Mesendoderm (in vitro differentiated cells): ENCODE data around the gene CAPN15.
A peak's percentile ranks its signal among the peaks of the same experiment; 100 is the strongest.
"Not testable (repeated sequence)": the region's sequence is repeated elsewhere in the genome, so short reads cannot be mapped to it uniquely, and the experiment has no call there.

Experiments used
- DNase-seq: peaks from one replicate; pipeline ENCODE4 v3.0.0; 2013
- H2AK5ac ChIP-seq: 2 replicates; pipeline ENCODE4 v1.6.1; 2013; ENCODE audit warnings: low read length, inconsistent platforms
- H2BK120ac ChIP-seq: 2 replicates; pipeline ENCODE4 v1.6.1; 2013; ENCODE audit warnings: low read depth, mild to moderate bottlenecking, low read length, moderate library complexity, mixed read lengths
- H2BK15ac ChIP-seq: replicated peaks from 2 replicates; pipeline ENCODE4 v1.6.1; 2013; ENCODE audit warnings: low read depth, mild to moderate bottlenecking, moderate library complexity
- H2BK5ac ChIP-seq: 2 replicates; pipeline ENCODE4 v1.6.1; 2013; ENCODE audit warnings: low read length, inconsistent platforms
- H3K18ac ChIP-seq: 2 replicates; pipeline ENCODE4 v1.6.1; 2013; ENCODE audit warnings: mild to moderate bottlenecking, low read length, mixed read lengths
- H3K23ac ChIP-seq: one replicate; pipeline ENCODE4 v1.6.1; 2013; ENCODE audit warnings: low read length
- H3K27ac ChIP-seq: 2 replicates; pipeline ENCODE4 v1.5.1; 2013; ENCODE audit warnings: low read depth, mild to moderate bottlenecking, inconsistent platforms, low read length, moderate library complexity
- H3K27me3 ChIP-seq: 2 replicates; pipeline ENCODE4 v1.6.1; 2013; ENCODE audit warnings: low read length, control low read depth, mild to moderate bottlenecking, inconsistent platforms; ENCODE audit not compliant: insufficient read depth, poor library complexity
- H3K36me3 ChIP-seq: 2 replicates; pipeline ENCODE4 v1.6.1; 2013; ENCODE audit warnings: low read length, inconsistent platforms; ENCODE audit not compliant: control insufficient read depth, insufficient read depth
- H3K4ac ChIP-seq: one replicate; pipeline ENCODE4 v1.6.1; 2013; ENCODE audit warnings: low read depth, mild to moderate bottlenecking, low read length, moderate library complexity
- H3K4me1 ChIP-seq: 2 replicates; pipeline ENCODE4 v1.6.1; 2013; ENCODE audit warnings: low read depth, low read length, inconsistent platforms; ENCODE audit not compliant: control insufficient read depth
- H3K4me2 ChIP-seq: 2 replicates; pipeline ENCODE4 v1.6.1; 2013; ENCODE audit warnings: low read length
- H3K4me3 ChIP-seq: 2 replicates; pipeline ENCODE4 v1.5.1; 2013; ENCODE audit warnings: mild to moderate bottlenecking, low read length
- H3K56ac ChIP-seq: one replicate; pipeline ENCODE4 v1.6.1; 2013; ENCODE audit warnings: low read length
- H3K79me1 ChIP-seq: 2 replicates; pipeline ENCODE4 v1.6.1; 2013; ENCODE audit warnings: low read length, inconsistent platforms
- H3K79me2 ChIP-seq: 2 replicates; pipeline ENCODE4 v1.6.1; 2013; ENCODE audit warnings: mild to moderate bottlenecking, low read length; ENCODE audit not compliant: control insufficient read depth, insufficient read depth
- H3K9ac ChIP-seq: 2 replicates; pipeline ENCODE4 v1.6.1; 2013; ENCODE audit warnings: low read length, inconsistent platforms
- H4K5ac ChIP-seq: one replicate; pipeline ENCODE4 v1.6.1; 2013; ENCODE audit warnings: low read length
- H4K8ac ChIP-seq: one replicate; pipeline ENCODE4 v1.6.1; 2013; ENCODE audit warnings: low read depth, mild to moderate bottlenecking, control low read depth, low read length, moderate library complexity
- WGBS: extraction: QIAGEN DNeasy Blood & Tissue Kit; methylation state at CpG from one replicate; pipeline ENCODE4 v1.1.7; 2013; ENCODE audit warnings: low lambda C conversion rate, missing lambda C conversion rate; ENCODE audit not compliant: insufficient coverage; ENCODE audit errors: extremely low coverage; 5-methylcytosine and 5-hydroxymethylcytosine counted together

The CAPN15 gene

GRCh38 chr16:490768-491167 is 36.7 kb upstream of the CAPN15 start:
- Histone ChIP-seq H3K36me3 (peaks cover 3% of the 10 kb centered on the region), H3K23ac (no peak overlapping the region), H3K18ac (peak overlapping the region; percentile 2), H2BK120ac (no peak overlapping the region), H3K4me2 (no peak overlapping the region), H3K4ac (no peak overlapping the region), H2BK15ac (no peak overlapping the region), H3K56ac (no peak overlapping the region), H4K8ac (no peak overlapping the region), H3K27ac (no peak overlapping the region), H4K5ac (no peak overlapping the region), H3K27me3 (no peaks in the 10 kb centered on the region), H3K79me1 (no peaks in the 10 kb centered on the region), H3K4me3 (no peak overlapping the region), H3K9ac (no peak overlapping the region), H3K4me1 (peaks cover 5% of the 10 kb centered on the region), H2BK5ac (no peak overlapping the region), H2AK5ac (peak overlapping the region; percentile 88), H3K79me2 (no peaks in the 10 kb centered on the region)
- WGBS = no CpG with 5 or more reads among the region's 10 CpGs
- no peak for DNase-seq

- H2AK5ac ChIP-seq = no peak overlapping the region
- no peak overlapping the region for H2BK120ac ChIP-seq
- WGBS = no CpG with 5 or more reads among the region's 19 CpGs
- no peak overlapping the region for H3K9ac ChIP-seq
- H3K27ac ChIP-seq = peak overlapping the region; percentile 11
- H3K79me1 ChIP-seq = no peaks in the 10 kb centered on the region
- no peak overlapping the region for H3K4me3 ChIP-seq
- H3K18ac ChIP-seq = peak overlapping the region; percentile 2
- no peak overlapping the region for H4K5ac ChIP-seq
- H3K4ac ChIP-seq = no peak overlapping the region
- H3K27me3 ChIP-seq = no peaks in the 10 kb centered on the region
- H3K23ac ChIP-seq = no peak overlapping the region
- H3K4me1 ChIP-seq = peaks cover 5% of the 10 kb centered on the region
- H3K56ac ChIP-seq = peak overlapping the region; percentile 44
- H4K8ac ChIP-seq = no peak overlapping the region
- DNase-seq = no peak
- no peak overlapping the region for H3K4me2 ChIP-seq
- H3K79me2 ChIP-seq = no peaks in the 10 kb centered on the region
- peaks cover 3% of the 10 kb centered on the region for H3K36me3 ChIP-seq
- H2BK5ac ChIP-seq = no peak overlapping the region
- H2BK15ac ChIP-seq = no peak overlapping the region
Measured at GRCh38 chr16:491220-491919, 36.1 kb upstream of the CAPN15 start.

GRCh38 chr16:492211-492875 is 35.2 kb upstream of the CAPN15 start:
- H3K4me2 ChIP-seq = no peak overlapping the region
- H3K36me3 ChIP-seq = peaks cover 3% of the 10 kb centered on the region
- H3K4ac ChIP-seq = no peak overlapping the region
- no peak overlapping the region for H3K27ac ChIP-seq
- no peak overlapping the region for H3K56ac ChIP-seq
- H3K4me1 ChIP-seq = peaks cover 5% of the 10 kb centered on the region
- H3K4me3 ChIP-seq = no peak overlapping the region
- no CpG with 5 or more reads among the region's 30 CpGs for WGBS
- H3K23ac ChIP-seq = no peak overlapping the region
- H3K18ac ChIP-seq = no peak overlapping the region
- H3K27me3 ChIP-seq = no peaks in the 10 kb centered on the region
- H3K79me2 ChIP-seq = no peaks in the 10 kb centered on the region
- no peak overlapping the region for H2AK5ac ChIP-seq
- no peak overlapping the region for H4K8ac ChIP-seq
- DNase-seq = no peak
- H2BK120ac ChIP-seq = no peak overlapping the region
- H4K5ac ChIP-seq = no peak overlapping the region
- no peak overlapping the region for H2BK5ac ChIP-seq
- H2BK15ac ChIP-seq = no peak overlapping the region
- H3K79me1 ChIP-seq = no peaks in the 10 kb centered on the region
- no peak overlapping the region for H3K9ac ChIP-seq

- not testable (repeated sequence) for H2AK5ac ChIP-seq, H3K4me2 ChIP-seq, H3K79me2 ChIP-seq, H3K4me3 ChIP-seq, H3K79me1 ChIP-seq, H2BK5ac ChIP-seq, H4K5ac ChIP-seq, H3K36me3 ChIP-seq, H3K18ac ChIP-seq, H3K27ac ChIP-seq, H2BK120ac ChIP-seq, H3K9ac ChIP-seq, H2BK15ac ChIP-seq, H4K8ac ChIP-seq, H3K23ac ChIP-seq, H3K4me1 ChIP-seq, H3K4ac ChIP-seq, DNase-seq, H3K27me3 ChIP-seq, H3K56ac ChIP-seq
- WGBS = no CpG with 5 or more reads among the region's 15 CpGs
Measured at GRCh38 chr16:494676-495075, 32.8 kb upstream of the CAPN15 start.

- no peak overlapping the region for H3K4me3 ChIP-seq
- H4K8ac ChIP-seq = no peak overlapping the region
- H2BK5ac ChIP-seq = no peak overlapping the region
- H3K18ac ChIP-seq = no peak overlapping the region
- DNase-seq = peak; percentile 85
- H3K4me2 ChIP-seq = no peak overlapping the region
- H3K79me2 ChIP-seq = no peaks in the 10 kb centered on the region
- no peak overlapping the region for H3K27ac ChIP-seq
- no peak overlapping the region for H2BK120ac ChIP-seq
- no peak overlapping the region for H2AK5ac ChIP-seq
- H3K4ac ChIP-seq = no peak overlapping the region
- peaks cover 5% of the 10 kb centered on the region for H3K4me1 ChIP-seq
- no peak overlapping the region for H4K5ac ChIP-seq
- WGBS = no CpG with 5 or more reads among the region's 11 CpGs
- peaks cover 1% of the 10 kb centered on the region for H3K36me3 ChIP-seq
- H3K9ac ChIP-seq = no peak overlapping the region
- no peaks in the 10 kb centered on the region for H3K27me3 ChIP-seq
- no peak overlapping the region for H3K56ac ChIP-seq
- H2BK15ac ChIP-seq = no peak overlapping the region
- H3K79me1 ChIP-seq = no peaks in the 10 kb centered on the region
- no peak overlapping the region for H3K23ac ChIP-seq
Measured at GRCh38 chr16:495127-495748, 32.3 kb upstream of the CAPN15 start.
